K562 (cell line): ENCODE measurements around the gene EVA1A. TPM values are rescaled to one million over a fixed set of nuclear protein-coding genes. Genes with fewer than 3 reads are reported as not detected.

Source experiments
- ATAC-seq: fragments of 200-7000 bp; cut with Tn5 transposase; 3 replicates; pipeline ENCODE4 v1.9.1; 2020; ENCODE audit warnings: moderate library complexity
- BruUV-seq: library from RNA; stranded (reverse); fragments of 400-500 nt; replicated peaks from 2 replicates; lab custom pipeline; 2021; lab: Mats Ljungman, UMichigan
- CTCF ChIA-PET: fragments of 300-600 bp; formaldehyde crosslinking; extraction: SDS; loops from one replicate; lab custom pipeline; 2021; ENCODE audit warnings: low intra/inter-chr PET ratio; lab: Yijun Ruan, JAX
- POLR2A ChIA-PET: fragments of 300-600, 350-650 bp; sonication (Branson Sonifier 250); formaldehyde crosslinking; extraction: SDS; loops from one replicate; lab custom pipeline; 2021; ENCODE audit warnings: antibody characterized with exemption, inconsistent platforms; lab: Yijun Ruan, JAX
- DNase-seq, 4 experiments: peaks; one replicate each; pipeline versions ENCODE4 v3.0.0 to v3.0.0-alpha.2; 2011 to 2018; ENCODE audit warnings: low spot score in 3 of 4, mixed read lengths in 3 of 4; ENCODE audit errors: extremely low read depth in 1 of 4
- FAIRE-seq: peaks from 2 replicates; lab custom pipeline; 2011; peaks lifted over from hg19 to GRCh38; lab: Jason Lieb, UNC
- H2AFZ ChIP-seq: 2 replicates; pipeline ENCODE4 v1.6.0; 2011; ENCODE audit warnings: low read depth, low read length, control low read depth, inconsistent platforms
- H3K27ac ChIP-seq: fragments of 200-600 bp; 3 replicates; pipeline ENCODE4 v1.8.0; 2011; ENCODE audit warnings: low read depth, mild to moderate bottlenecking, control low read depth, inconsistent platforms, low read length, moderate library complexity, mixed read lengths; ENCODE audit errors: extremely low read depth
- H3K27me3 ChIP-seq, 2 experiments: fragments of 300-600 bp in 1 of 2; 2 replicates in 1 of 2; 3 replicates in 1 of 2; pipeline versions ENCODE4 v1.6.0 to v1.8.0; 2011; ENCODE audit warnings: inconsistent platforms in 2 of 2, low read length in 2 of 2, mild to moderate bottlenecking in 1 of 2, mixed read lengths in 1 of 2, moderate library complexity in 1 of 2; ENCODE audit not compliant: control insufficient read depth in 2 of 2, insufficient read depth in 2 of 2
- H3K36me3 ChIP-seq: fragments of 300-600 bp; 3 replicates; pipeline ENCODE4 v1.8.0; 2011; ENCODE audit warnings: mild to moderate bottlenecking, low read length, inconsistent platforms; ENCODE audit not compliant: control insufficient read depth, insufficient read depth
- H3K4me1 ChIP-seq, 2 experiments: fragments of 200-600 bp in 1 of 2; replicated peaks in 1 of 2; 2 replicates in 1 of 2; 3 replicates in 1 of 2; pipeline versions ENCODE4 v1.5.1 to v1.8.0; 2011; ENCODE audit warnings: inconsistent platforms in 2 of 2, low read length in 2 of 2, mild to moderate bottlenecking in 1 of 2, mixed read lengths in 1 of 2, moderate library complexity in 1 of 2; ENCODE audit not compliant: control insufficient read depth in 2 of 2, insufficient read depth in 2 of 2
- H3K4me2 ChIP-seq: 2 replicates; pipeline ENCODE4 v1.6.1; 2011; ENCODE audit warnings: low read length, control low read depth, inconsistent platforms, mixed read lengths; ENCODE audit not compliant: insufficient read depth
- H3K4me3 ChIP-seq: fragments of 200-600 bp; sonication (generic), shearing (Covaris generic); 2 replicates; pipeline ENCODE4 v1.5.1; 2016; ENCODE audit warnings: control low read depth, inconsistent platforms
- H3K79me2 ChIP-seq: fragments of 200-600 bp; 3 replicates; pipeline ENCODE4 v1.8.0; 2011; ENCODE audit warnings: low read length, inconsistent platforms; ENCODE audit not compliant: control insufficient read depth, insufficient read depth
- H3K9ac ChIP-seq, 2 experiments: 2 replicates each; pipeline versions ENCODE4 v1.6.0 to v1.6.1; 2011; ENCODE audit warnings: low read depth in 2 of 2, low read length in 2 of 2, control low read depth in 1 of 2, inconsistent platforms in 1 of 2, mild to moderate bottlenecking in 1 of 2, mixed read lengths in 1 of 2; ENCODE audit not compliant: insufficient read depth in 1 of 2
- H3K9me1 ChIP-seq: one replicate; pipeline ENCODE4 v1.6.0; 2011; ENCODE audit warnings: inconsistent platforms, mild to moderate bottlenecking, low read length, moderate library complexity; ENCODE audit not compliant: control insufficient read depth, insufficient read depth
- H3K9me3 ChIP-seq: replicated peaks from 2 replicates; pipeline ENCODE4 v1.5.1; 2011; ENCODE audit warnings: low read depth, low read length, inconsistent platforms; ENCODE audit not compliant: control insufficient read depth, insufficient read depth
- H4K20me1 ChIP-seq: replicated peaks from 2 replicates; pipeline ENCODE4 v1.6.1; 2011; ENCODE audit warnings: low read length, inconsistent platforms, mixed read lengths; ENCODE audit not compliant: control insufficient read depth, insufficient read depth
- ATF3 ChIP-seq, 2 experiments: fragments of 450-650 bp in 1 of 2; sonication (generic) in 1 of 2; formaldehyde crosslinking in 1 of 2; IDR thresholded peaks in 1 of 2; conservative IDR thresholded peaks in 1 of 2; 2 replicates each; pipeline versions ENCODE4 v1.6.1 to v1.8.1; 2016 to 2023; ENCODE audit warnings: mild to moderate bottlenecking in 2 of 2, moderate library complexity in 2 of 2, inconsistent platforms in 1 of 2, missing genetic modification reagents in 1 of 2
- BRF2 ChIP-seq: IDR thresholded peaks from 3 replicates; pipeline ENCODE4 v1.6.1; 2011; ENCODE audit warnings: borderline replicate concordance, mild to moderate bottlenecking; ENCODE audit not compliant: insufficient read length, insufficient read depth
- CBFB ChIP-seq: sonication (generic); formaldehyde crosslinking; IDR thresholded peaks from 2 replicates; pipeline ENCODE4 v1.4.0; 2020; ENCODE audit warnings: mild to moderate bottlenecking, missing genetic modification reagents
- EZH2 ChIP-seq: IDR thresholded peaks from 2 replicates; pipeline ENCODE4 v1.6.1; 2012; ENCODE audit warnings: low read depth, mild to moderate bottlenecking, inconsistent platforms, low read length, borderline replicate concordance
- FOSL1 ChIP-seq: fragments of 200-800 bp; sonication (Bioruptor generic); conservative IDR thresholded peaks from 2 replicates; pipeline ENCODE4 v1.6.1; 2016; ENCODE audit warnings: missing genetic modification characterization, missing compliant biosample characterization
- FOXP1 ChIP-seq: sonication (generic); formaldehyde crosslinking; IDR thresholded peaks from 2 replicates; pipeline ENCODE4 v1.8.0; 2022; ENCODE audit warnings: mild to moderate bottlenecking, missing genetic modification reagents
- FUS ChIP-seq: fragments of 200-400 bp; formaldehyde crosslinking; optimal IDR thresholded peaks from 2 replicates; pipeline ENCODE3; 2017; ENCODE audit warnings: low read depth, low read length
- HNRNPUL1 ChIP-seq: fragments of 200-400 bp; formaldehyde crosslinking; IDR thresholded peaks from 2 replicates; pipeline ENCODE4 v1.6.1; 2017; ENCODE audit warnings: low read length
- MECOM ChIP-seq: fragments of 250-450 bp; sonication (Bioruptor Pico); IDR thresholded peaks from 2 replicates; pipeline ENCODE4 v1.8.0; 2022; ENCODE audit warnings: inconsistent platforms
- PTRF ChIP-seq: fragments of 450-650 bp; IDR thresholded peaks from 2 replicates; pipeline ENCODE4 v1.6.1; 2016; ENCODE audit warnings: mild to moderate bottlenecking, missing genetic modification characterization, missing compliant biosample characterization
- ZNF165 ChIP-seq: fragments of 250-450 bp; sonication (Bioruptor Pico); IDR thresholded peaks from 2 replicates; pipeline ENCODE4 v1.4.0; 2020; ENCODE audit warnings: borderline replicate concordance
- WGBS: fragments of 100-300 bp; shearing (Covaris generic); methylation state at CpG from one replicate; pipeline ENCODE4 v1.1.6; 2016; ENCODE audit warnings: low coverage, mixed read lengths; ENCODE audit not compliant: insufficient coverage; ENCODE audit errors: missing lambda C conversion rate; 5-methylcytosine and 5-hydroxymethylcytosine counted together
- in situ Hi-C: fragments of 300-500 bp; cut with MboI; formaldehyde crosslinking; loops from 4 replicates; pipeline ENCODE4 v1.15.0; 2018; ENCODE audit warnings: inconsistent platforms, mixed read lengths
- intact Hi-C: fragments of 100-400 bp; cut with micrococcal nuclease; formaldehyde crosslinking; loops from 2 replicates; pipeline ENCODE4 v1.14.2; 2022
- polyA plus RNA-seq, 8 experiments: library from polyadenylated mRNA; depleted of rRNA in 4 of 8; stranded (reverse) in 5 of 8; unstranded in 3 of 8; fragments of >200 nt; fragmentation: Nextera tagmentation in 2 of 8; fragmentation: Illumina TruSeq in 1 of 8; extraction: Ambion mirVana in 2 of 8; extraction: Trizol in 1 of 8; gene quantifications; 2 replicates each; pipeline versions ENCODE4 v1.2.1 to v1.2.3, GENCODE V29; 2011 to 2014; ENCODE audit warnings: inconsistent platforms in 1 of 8, missing spikeins in 1 of 8
- total RNA-seq, 7 experiments: library from RNA; depleted of rRNA in 6 of 7; stranded (reverse); fragments of >200 nt in 6 of 7; fragmentation: Illumina TruSeq in 2 of 7; extraction: Trizol in 2 of 7; gene quantifications; 2 replicates each; pipeline versions ENCODE4 v1.2.1 to v1.2.3, GENCODE V29; 2011 to 2021; ENCODE audit warnings: low replicate concordance in 1 of 7

The EVA1A gene
- total and polyA plus RNA-seq, 9 of the 15 experiments (the other 6 are each of a cell fraction or from before 2014, with no cell fraction given): not detected

- Histone ChIP-seq H3K4me2 (no peak overlapping the region), H3K9me3 (no peaks in the 10 kb centered on the region), H3K27me3 (peaks cover 0 to 4% of the 10 kb centered on the region in 2 experiments; a peak in 3 of 5 replicates), H3K79me2 (no peaks in the 10 kb centered on the region), H3K4me3 (no peak overlapping the region), H2AFZ (no peak overlapping the region), H3K4me1 (no peaks in the 10 kb centered on the region), H3K27ac (no peak overlapping the region), H4K20me1 (no peaks in the 10 kb centered on the region), H3K36me3 (no peaks in the 10 kb centered on the region), H3K9me1 (no peaks in the 10 kb centered on the region), H3K9ac (no peak overlapping the region)
- DNase-seq (peak in 1 of 4 experiments; percentile 6), FAIRE-seq (no peak), ATAC-seq (no peak)
- POLR2A ChIA-PET: no interaction called here
- in situ Hi-C loops: no loop called here
- intact Hi-C loops: no loop called here
- WGBS: 1% methylated on average over 4 of the region's 4 CpGs
- BruUV-seq: no TSS peak
- CTCF ChIA-PET: no interaction called here
- no peak for TF ChIP-seq ZNF165
- TF ChIP-seq ATF3 (IDR thresholded peaks at IDR 0.05): peak; percentile 24; the same call in 1 of the 2 replicates
- TF ChIP-seq ATF3 (CRISPR knock-in tag; conservative IDR thresholded peaks at IDR 0.05): no peak
- no peak for TF ChIP-seq FOXP1 (CRISPR knock-in tag)
- TF ChIP-seq PTRF (tag): no peak
- no peak for TF ChIP-seq CBFB
- peak; percentile 81 for TF ChIP-seq FOSL1 (tag)
- TF ChIP-seq FUS: no peak
- no peak for TF ChIP-seq BRF2
- TF ChIP-seq HNRNPUL1: no peak
- no peak for TF ChIP-seq MECOM (CRISPR knock-in tag)
- no peak for TF ChIP-seq EZH2
Observed at GRCh38 chr2:75547345-75548035, 13.2 kb downstream of the EVA1A start.
